ENCODE data around the gene NTSR2. TPM values are rescaled to one million over a fixed set of nuclear protein-coding genes. Genes with fewer than 3 reads are reported as not detected.
"Not testable (repeated sequence)": the region's sequence is repeated elsewhere in the genome, so short reads cannot be mapped to it uniquely, and the experiment has no call there.

The NTSR2 gene
- total RNA-seq, 1 experiment from 2014 or later = not detected

DNA sequence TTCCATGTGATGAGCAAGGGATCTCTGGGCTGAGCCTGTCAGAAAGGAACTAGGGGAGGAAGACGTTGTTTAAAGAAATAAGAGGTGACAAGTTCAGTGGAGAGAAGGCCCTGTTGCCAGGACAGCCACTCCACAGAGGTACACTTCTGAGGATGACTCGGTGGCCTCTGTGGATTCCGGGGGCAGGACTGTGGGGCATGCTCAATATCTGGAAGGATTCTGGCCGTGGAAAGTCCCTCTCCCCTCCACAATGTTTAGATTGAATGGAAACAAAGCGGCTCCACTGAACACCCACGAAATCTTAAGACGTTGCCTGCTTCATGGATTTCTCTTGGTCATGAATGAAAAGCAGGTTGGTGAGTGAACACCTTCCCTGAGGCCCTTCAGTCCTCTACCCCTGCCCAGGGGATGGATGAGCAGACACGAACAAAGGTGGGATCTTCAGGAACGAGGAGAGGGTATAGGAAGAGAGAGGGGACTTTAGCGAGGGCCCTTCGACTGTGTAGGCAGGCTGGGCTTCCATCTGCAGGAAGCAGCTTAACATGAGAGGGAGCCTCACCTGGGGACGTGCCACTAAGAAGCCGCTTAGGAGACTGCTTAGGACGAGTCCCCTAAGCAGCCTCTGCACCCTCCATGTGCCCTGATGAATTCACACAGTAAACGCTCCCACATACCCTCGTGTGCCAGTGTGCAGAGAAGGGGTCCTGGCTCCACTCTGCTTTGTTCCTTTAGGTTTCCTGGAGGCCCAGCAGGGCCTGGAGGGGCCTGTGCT, 1.9 kb downstream of the NTSR2 start:
- no peak for DNase-seq
- no peaks in the 10 kb centered on the region for H3K27me3 ChIP-seq

DNA sequence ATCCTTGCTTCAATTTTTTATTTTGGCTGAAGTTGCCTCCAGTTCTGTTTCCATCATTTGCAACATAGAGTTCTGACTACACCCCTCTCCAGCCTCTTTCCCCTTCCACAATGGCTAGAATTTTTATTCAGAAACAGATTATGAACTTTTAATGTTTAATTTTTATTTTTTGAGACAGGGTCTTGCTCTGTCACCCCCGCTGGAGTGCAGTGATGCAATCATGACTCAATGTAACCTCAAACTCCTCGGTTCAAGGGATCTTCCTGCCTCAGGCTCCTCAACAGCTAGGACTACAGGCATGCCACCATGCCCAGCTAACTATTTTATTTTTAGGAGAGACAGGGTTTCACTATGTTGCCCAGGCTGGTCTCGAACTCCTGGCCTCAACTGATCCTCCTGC, 2.8 kb downstream of the NTSR2 start:
- no peaks in the 10 kb centered on the region for H3K36me3 ChIP-seq
- H3K4me3 ChIP-seq = no peak overlapping the region
- peaks cover 12% of the 10 kb centered on the region for H3K9me3 ChIP-seq
- no peak for DNase-seq
- H3K27me3 ChIP-seq = no peaks in the 10 kb centered on the region

More for the DNA sequence above, 1.9 kb downstream of the NTSR2 start:
- Histone ChIP-seq H3K9me3 (peaks cover 3% of the 10 kb centered on the region), H3K36me3 (no peaks in the 10 kb centered on the region), H3K4me3 (no peak overlapping the region)

DNA sequence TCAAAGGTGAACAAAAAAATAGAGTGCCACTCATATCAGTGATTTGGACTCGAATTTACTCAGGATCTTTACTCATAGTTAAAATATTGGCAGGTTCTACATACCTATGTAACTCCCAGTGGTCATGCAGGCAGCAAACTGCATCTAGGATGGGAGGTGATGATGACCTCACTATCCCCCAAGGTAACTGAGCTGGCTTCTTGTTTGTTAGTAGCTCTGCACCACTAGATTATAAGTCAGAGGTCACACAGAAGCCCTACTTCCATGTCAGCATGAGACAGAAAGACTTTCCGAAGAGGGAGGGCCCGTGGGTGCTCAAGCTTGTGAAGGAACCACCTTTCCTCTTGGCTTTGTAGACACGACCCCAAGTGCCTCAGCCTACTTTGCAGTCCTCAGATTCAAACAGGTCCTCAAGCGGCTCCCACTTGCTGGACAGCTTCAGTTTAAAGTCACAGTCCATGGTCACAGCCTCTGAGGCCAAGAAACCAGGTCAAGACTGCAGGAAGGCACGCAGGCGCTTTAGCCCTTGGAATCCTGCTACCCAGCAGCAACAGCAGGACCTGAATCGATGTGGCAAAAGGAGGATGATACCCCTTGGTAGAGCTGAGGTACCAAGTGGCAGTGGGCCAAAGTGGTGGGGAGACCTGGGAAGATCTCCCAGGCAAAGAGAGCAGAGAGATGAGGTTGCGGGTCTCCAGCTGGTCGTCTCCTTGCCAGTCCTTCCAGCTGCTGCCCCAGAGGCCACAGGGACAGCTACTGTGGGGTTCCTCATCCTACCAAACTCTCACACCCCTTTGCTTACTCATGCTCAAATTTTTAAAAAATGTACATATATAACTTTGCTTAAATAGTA, 4.3 kb downstream of the NTSR2 start:
- peaks cover 16% of the 10 kb centered on the region for H3K9me3 ChIP-seq
- DNase-seq = no peak
- no peaks in the 10 kb centered on the region for H3K36me3 ChIP-seq
- no peaks in the 10 kb centered on the region for H3K27me3 ChIP-seq
- H3K4me3 ChIP-seq = no peak overlapping the region

DNA sequence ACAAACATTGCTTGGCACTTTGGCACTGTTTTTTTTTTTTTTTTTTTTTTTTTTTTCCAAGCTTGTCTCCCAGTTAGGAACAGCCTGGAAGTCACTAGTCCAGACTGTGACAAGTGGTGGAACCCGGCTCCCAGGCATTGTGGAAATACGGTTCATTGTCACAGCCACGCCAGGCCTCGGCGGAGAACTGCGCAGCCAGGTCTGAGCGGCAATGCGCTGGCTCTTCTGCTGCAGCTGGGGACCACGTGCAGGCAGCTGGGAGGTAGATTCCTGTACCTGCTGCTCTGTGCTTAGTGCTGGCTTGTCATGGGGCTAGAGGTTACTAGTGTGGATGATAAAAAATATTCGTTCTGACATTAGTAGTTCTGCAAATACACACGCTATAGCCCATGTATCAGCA, 5.0 kb downstream of the NTSR2 start:
- H3K36me3 ChIP-seq = no peaks in the 10 kb centered on the region
- H3K9me3 ChIP-seq = peaks cover 16% of the 10 kb centered on the region
- no peaks in the 10 kb centered on the region for H3K27me3 ChIP-seq
- DNase-seq = no peak
- no peak overlapping the region for H3K4me3 ChIP-seq

DNA sequence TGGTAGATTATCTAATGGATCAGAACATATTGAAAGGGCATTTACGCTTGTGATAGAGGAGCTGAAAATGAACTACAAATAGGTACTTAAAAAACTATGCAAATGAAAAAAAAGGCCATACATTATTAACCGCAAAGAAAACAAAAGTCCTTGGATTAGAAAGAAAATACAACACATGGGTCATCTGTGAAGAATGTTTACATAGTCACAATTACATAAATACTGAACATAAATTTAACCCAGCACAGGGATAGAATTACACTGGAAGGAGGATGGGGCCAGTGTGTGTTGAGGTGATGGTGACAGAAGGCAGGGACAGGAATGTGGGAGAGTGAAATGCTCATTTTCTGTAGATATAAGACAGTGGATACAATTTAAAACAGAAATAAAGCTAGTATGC, 6.6 kb downstream of the NTSR2 start:
- no peaks in the 10 kb centered on the region for H3K36me3 ChIP-seq
- no peaks in the 10 kb centered on the region for H3K27me3 ChIP-seq
- no peak overlapping the region for H3K4me3 ChIP-seq
- DNase-seq = peak; percentile 53
- peaks cover 16% of the 10 kb centered on the region for H3K9me3 ChIP-seq

DNA sequence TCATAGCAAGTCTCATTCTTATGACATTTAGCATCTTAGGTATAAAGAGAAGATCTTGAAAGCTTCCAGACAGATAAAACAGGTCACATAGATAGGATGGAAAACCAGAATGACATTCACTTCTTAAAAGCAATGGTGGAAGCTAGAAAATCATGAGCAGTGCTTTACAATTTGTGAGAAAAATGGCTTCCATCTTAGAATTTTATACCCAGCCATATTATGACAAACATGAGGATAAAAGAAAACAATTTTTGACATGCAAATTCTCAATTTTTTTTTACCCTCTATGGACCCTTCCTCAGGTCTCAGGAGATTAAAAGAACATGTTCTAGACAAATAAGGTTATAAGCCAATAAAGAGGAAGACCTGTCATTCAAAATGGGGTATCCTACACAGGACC, 7.1 kb downstream of the NTSR2 start:
- Histone ChIP-seq H3K36me3 (no peaks in the 10 kb centered on the region), H3K9me3 (peaks cover 16% of the 10 kb centered on the region), H3K4me3 (no peak overlapping the region), H3K27me3 (no peaks in the 10 kb centered on the region)
- no peak for DNase-seq

DNA sequence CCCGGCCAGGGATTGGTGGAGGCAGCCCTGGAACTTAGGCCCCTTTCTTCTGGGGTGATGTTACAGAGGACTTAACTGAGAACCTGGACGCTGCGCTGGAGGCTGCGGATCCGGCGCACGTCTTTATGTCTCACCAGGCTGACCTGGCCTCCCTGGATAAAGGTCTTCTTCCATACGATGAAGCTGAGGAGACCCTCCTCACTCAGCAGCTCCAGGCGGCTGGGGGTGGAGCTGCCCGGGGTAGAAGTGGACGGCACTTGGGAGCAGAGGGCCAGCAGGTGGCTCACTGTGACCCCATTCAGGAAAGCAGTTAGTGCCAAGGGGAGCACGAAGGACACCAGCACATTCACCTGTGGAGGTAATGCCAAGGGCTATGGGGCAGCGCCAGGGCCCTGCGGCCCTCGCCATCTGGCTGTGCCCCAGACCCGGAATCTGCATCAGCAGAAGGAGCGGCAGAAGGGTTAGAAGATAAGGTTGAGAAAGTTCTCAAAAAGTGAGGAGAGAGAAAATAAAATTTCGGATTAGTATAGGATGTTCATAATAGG, 8.0 kb downstream of the NTSR2 start:
- Histone ChIP-seq H3K27me3 (no peaks in the 10 kb centered on the region), H3K4me3 (no peak overlapping the region), H3K36me3 (no peaks in the 10 kb centered on the region), H3K9me3 (peaks cover 16% of the 10 kb centered on the region)
- DNase-seq = no peak

GRCh38 chr2:11660396-11660795, 9.6 kb downstream of the NTSR2 start:
- not testable (repeated sequence) for DNase-seq, H3K4me3 ChIP-seq, H3K36me3 ChIP-seq, H3K27me3 ChIP-seq
- peaks cover 16% of the 10 kb centered on the region for H3K9me3 ChIP-seq

DNA sequence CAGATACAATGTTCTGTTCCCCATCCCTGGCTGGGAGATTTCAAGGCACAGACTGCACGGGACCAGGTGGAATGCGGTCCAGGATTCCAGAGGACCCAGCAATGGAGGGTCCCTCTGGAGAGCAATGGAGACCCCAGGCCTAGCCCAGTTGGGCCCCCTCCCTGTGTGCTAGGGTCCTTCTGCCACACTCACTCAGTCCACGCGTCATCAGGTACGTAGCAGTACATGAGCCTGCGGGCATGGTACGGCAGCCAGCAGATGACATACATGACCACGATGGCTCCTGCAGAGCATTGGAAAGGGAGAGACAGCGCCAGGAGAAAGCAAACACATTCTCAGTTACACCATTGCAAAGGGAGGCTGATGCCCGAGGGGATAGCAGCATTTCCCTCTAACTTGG, 10.1 kb downstream of the NTSR2 start:
- no peaks in the 10 kb centered on the region for H3K36me3 ChIP-seq
- H3K9me3 ChIP-seq = peaks cover 16% of the 10 kb centered on the region
- no peaks in the 10 kb centered on the region for H3K27me3 ChIP-seq
- DNase-seq = no peak
- no peak overlapping the region for H3K4me3 ChIP-seq

DNA sequence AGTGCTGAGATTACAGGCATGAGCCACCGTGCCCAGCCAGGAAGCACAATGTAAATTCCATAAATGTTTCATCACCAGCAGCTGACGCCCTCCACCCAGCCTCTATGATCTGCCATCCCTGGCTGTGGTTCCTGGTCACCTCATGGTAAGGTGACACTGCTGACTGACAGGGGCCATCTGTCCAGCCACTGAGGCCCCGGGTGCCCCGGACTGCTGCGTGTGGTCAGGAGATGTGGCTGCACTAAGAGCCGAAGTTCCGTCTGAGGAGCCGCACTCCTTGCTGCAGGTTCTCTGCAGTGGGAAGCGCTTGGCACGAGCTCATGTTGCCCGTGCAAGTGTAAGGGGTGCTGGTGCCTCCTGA, 10.9 kb downstream of the NTSR2 start:
- no peak for DNase-seq
- peaks cover 16% of the 10 kb centered on the region for H3K9me3 ChIP-seq
- H3K36me3 ChIP-seq = no peaks in the 10 kb centered on the region
- no peaks in the 10 kb centered on the region for H3K27me3 ChIP-seq
- H3K4me3 ChIP-seq = no peak overlapping the region

DNA sequence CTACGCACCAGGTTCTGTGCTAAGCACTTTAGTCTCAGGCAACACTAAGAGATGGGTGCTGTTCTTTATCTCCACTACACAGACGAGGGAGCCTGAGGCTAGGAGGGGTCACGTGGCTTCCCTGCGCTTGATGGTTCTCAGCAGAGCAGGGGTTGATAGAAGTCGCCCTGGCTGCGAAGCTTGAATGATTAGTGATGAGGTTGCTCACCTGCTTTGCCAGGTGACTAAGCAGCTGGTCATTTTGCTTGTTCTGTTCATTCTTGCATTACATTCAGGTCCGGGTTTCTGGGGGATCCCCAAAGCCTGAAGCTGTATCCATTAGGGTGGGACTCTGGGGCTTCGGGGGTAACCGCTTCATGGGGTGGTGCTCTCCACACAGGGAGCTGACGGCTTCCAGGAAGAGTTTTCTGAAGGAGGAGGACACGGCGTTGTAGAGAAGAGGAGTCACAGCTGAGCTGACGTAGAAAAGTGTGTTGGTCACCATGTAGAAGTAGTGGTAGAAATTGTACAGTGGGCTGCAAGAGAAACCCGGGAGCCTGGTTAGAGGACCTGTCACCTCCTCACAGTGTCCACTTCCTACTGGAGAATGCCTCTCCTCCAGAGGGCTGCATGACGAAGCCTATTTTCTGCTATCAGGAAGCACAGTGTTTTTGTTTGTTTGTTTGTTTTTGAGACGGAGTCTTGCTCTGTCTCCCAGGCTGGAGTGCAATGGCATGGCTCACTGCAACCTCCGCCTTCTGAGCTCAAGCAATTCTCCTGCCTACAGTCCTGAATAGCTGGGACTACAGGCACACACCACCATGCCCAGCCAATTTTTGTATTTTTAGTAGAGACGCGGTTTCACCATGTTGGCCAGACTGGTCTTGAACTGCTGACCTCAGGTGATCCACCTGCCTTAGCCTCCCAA, 11.5 kb downstream of the NTSR2 start:
- Histone ChIP-seq H3K36me3 (no peaks in the 10 kb centered on the region), H3K27me3 (no peaks in the 10 kb centered on the region), H3K4me3 (no peak overlapping the region), H3K9me3 (peaks cover 16% of the 10 kb centered on the region)
- DNase-seq = no peak

- H3K36me3 ChIP-seq = no peaks in the 10 kb centered on the region
- no peak overlapping the region for H3K4me3 ChIP-seq
- H3K27me3 ChIP-seq = no peaks in the 10 kb centered on the region
- DNase-seq = no peak
- H3K9me3 ChIP-seq = peaks cover 9% of the 10 kb centered on the region
Measured at GRCh38 chr2:11657646-11658045, 12.3 kb downstream of the NTSR2 start.

- no peak for DNase-seq
- Histone ChIP-seq H3K27me3 (no peaks in the 10 kb centered on the region), H3K4me3 (no peak overlapping the region), H3K9me3 (peaks cover 4% of the 10 kb centered on the region), H3K36me3 (no peaks in the 10 kb centered on the region)
Measured at GRCh38 chr2:11657195-11657594, 12.8 kb downstream of the NTSR2 start.

DNA sequence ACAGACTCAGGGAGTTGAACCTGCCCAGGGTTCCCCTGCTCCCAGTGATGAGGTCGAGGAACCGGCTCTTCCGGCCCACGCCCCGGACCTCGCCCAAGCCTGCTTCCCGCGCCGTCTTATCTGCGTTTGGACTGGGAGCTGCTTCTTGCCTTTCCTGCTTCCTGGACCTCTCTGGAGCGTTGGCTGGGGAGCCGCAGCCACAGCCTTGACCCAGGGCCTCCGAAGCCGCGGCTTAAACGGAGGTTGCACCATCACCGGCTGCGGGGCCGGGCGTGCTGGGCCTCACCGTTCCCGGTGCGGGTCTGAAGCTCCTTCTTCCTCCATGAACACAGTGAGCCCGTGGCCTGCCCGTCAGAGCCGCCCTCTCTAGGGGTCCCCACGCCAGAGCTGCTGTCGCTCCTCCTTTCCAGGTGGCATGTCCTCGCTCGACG, 13.3 kb downstream of the NTSR2 start:
- DNase-seq = no peak
- no peak overlapping the region for H3K4me3 ChIP-seq
- peaks cover 2% of the 10 kb centered on the region; the same call in 1 of the 2 replicates for H3K9me3 ChIP-seq
- no peaks in the 10 kb centered on the region for H3K27me3 ChIP-seq
- H3K36me3 ChIP-seq = no peaks in the 10 kb centered on the region

GRCh38 chr2:11656252-11656651, 13.7 kb downstream of the NTSR2 start:
- Histone ChIP-seq H3K9me3 (no peaks in the 10 kb centered on the region; the same call in 1 of the 2 replicates), H3K4me3 (no peak overlapping the region), H3K36me3 (no peaks in the 10 kb centered on the region), H3K27me3 (no peaks in the 10 kb centered on the region)
- no peak for DNase-seq

DNA sequence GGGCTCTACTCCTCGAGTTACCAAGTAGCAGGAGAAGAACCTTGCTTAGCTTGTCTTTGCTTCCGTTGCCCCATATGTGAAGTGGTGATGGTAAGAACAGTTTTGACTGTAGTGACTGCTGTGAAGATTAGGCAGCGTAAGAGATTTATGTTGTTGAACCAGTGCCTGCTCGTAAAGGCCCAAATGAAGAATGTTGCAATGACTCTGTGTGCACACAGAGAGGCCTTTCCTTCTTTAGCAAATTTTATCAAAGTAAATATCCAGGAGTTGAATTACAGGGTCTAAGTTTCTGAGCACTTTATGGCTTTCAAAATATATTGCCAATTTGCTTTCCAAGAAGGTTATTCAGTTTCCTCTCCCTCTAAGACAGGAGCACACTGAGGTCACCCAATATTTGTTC, 14.5 kb downstream of the NTSR2 start:
- no peak for DNase-seq
- no peaks in the 10 kb centered on the region; the same call in 1 of the 2 replicates for H3K9me3 ChIP-seq

More for the DNA sequence above, 14.5 kb downstream of the NTSR2 start:
- Histone ChIP-seq H3K36me3 (no peaks in the 10 kb centered on the region), H3K27me3 (no peaks in the 10 kb centered on the region), H3K4me3 (no peak overlapping the region)

Data from MG63 (cell line).